ENCODE results near the gene NUTF2.

DNA sequence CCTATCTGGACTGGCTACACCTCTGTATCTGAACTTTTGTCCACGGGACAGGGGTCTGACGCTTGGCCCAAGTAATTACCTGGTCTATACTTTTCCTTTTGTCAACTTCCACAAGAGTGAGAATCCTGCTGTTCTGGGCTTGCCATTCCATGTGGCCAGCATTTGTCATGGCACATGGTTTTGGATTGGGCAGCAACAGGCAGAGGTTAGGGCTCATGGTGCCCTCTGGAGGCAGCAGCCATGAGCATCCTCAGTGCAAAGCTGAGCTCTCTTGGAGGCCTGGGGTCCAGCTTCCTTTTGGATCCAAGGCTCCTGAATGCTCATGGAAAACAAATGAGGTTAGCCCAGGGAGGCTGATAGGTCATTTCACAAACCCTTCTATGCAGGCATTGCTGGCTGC, 18.6 kb downstream of the NUTF2 start:
- TF ChIP-seq POLR2AphosphoS5 (IDR thresholded peaks at IDR 0.05; ENCODE audit: borderline replicate concordance, low read depth, low read length) (no peak), EZH2 (IDR thresholded peaks at IDR 0.05) (no peak)

Measured in SK-N-MC (cell line).